ENCODE results near the gene SSPN.

SSPN gene

GRCh38 chr12:26285401-26285800, 90.0 kb downstream of the SSPN start:
- no peak for DNase-seq (ENCODE audit: low read depth, low spot score)

GRCh38 chr12:26286186-26286585, 90.8 kb downstream of the SSPN start:
- DNase-seq (ENCODE audit: low read depth, low spot score) = no peak

GRCh38 chr12:26287671-26288381, 92.5 kb downstream of the SSPN start:
- no peak for DNase-seq (ENCODE audit: low read depth, low spot score)

- DNase-seq (ENCODE audit: low read depth, low spot score) = no peak
These were observed 95.2 kb downstream of the SSPN start for GRCh38 chr12:26290565-26290964.

- DNase-seq (ENCODE audit: low read depth, low spot score) = no peak
These were observed 97.2 kb downstream of the SSPN start for GRCh38 chr12:26292596-26292995.

- no peak for DNase-seq (ENCODE audit: low read depth, low spot score)
These were observed 98.2 kb downstream of the SSPN start for GRCh38 chr12:26293612-26294011.

GRCh38 chr12:26295001-26295400, 99.6 kb downstream of the SSPN start:
- no peak for DNase-seq (ENCODE audit: low read depth, low spot score)

- no peak for DNase-seq (ENCODE audit: low read depth, low spot score)
These were observed 102.2 kb downstream of the SSPN start for GRCh38 chr12:26297396-26298070.

- DNase-seq (ENCODE audit: low read depth, low spot score) = no peak
These were observed 103.6 kb downstream of the SSPN start for GRCh38 chr12:26298785-26299621.

- no peak for DNase-seq (ENCODE audit: low read depth, low spot score)
These were observed 104.4 kb downstream of the SSPN start for GRCh38 chr12:26299751-26300150.
